ENCODE measurements around the gene SH3TC1. TPM values are rescaled to one million over a fixed set of nuclear protein-coding genes. Genes with fewer than 3 reads are reported as not detected.
A peak's percentile ranks its signal among the peaks of the same experiment; 100 is the strongest.

Gene SH3TC1
- total and polyA plus RNA-seq, 10 donors, result 23.3 to 157 (median 62.0) TPM

DNA sequence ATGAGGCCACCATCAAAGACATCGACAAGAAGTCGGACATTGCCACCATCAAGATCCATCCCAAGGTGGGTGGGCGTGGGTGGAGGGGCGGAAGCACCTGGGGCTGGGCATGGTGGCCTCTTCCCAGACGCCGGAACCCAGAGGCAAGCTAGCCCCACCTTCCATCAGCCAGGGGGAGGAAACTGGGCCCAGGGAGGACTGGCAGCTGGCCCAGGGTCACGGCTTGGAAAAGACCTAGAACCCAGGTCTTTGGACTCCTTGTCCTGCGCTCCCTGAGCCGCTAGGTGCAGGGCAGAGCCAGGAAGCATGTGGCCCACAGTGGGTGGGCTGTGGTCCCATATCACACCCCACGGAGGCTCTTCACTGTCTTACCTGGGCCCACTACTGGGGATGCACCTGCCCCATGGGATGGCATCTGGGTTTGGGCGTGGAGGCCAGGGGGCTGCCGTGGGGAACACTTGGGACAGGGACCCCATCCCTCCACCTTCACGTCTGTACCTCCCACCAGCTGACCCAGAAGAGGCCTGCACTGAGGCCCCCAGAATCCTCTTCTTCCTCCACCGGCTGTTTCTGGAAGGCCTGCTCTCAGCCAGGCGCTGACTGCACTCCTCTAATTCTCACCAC lies 87.7 kb downstream of the SH3TC1 start:
- Histone ChIP-seq H3K4me3 (no peak overlapping the region), H3K36me3 (peaks cover 0 to 7% (median 0%) of the 10 kb centered on the region in 6 donors), H3K27ac (peak overlapping the region in 1 of 8 donors; percentile 59), H3K27me3 (replicated peaks in 1 of 7) (peaks cover 0 to 11% (median 0%) of the 10 kb centered on the region in 7 donors), H3K4me1 (peaks cover 0 to 12% (median 0%) of the 10 kb centered on the region in 6 donors), H3K9me3 (no peaks in the 10 kb centered on the region)
- intact Hi-C loops (cut with DNase I; ENCODE audit: low total_unique reads), result no loop called here
- 78 to 95% (median 86%) methylated on average over 13 to 15 of the region's 15 CpGs for WGBS, 5 donors
- no peak for TF ChIP-seq POLR2AphosphoS5 (IDR thresholded peaks at IDR 0.05)
- TF ChIP-seq POLR2A (IDR thresholded peaks at IDR 0.05), result no peak
- TF ChIP-seq CTCF (IDR thresholded peaks at IDR 0.05 in 8 of 11, conservative IDR thresholded peaks at IDR 0.05 in 3 of 11), result no peak
- DNase-seq, result peak; percentile 65

DNA sequence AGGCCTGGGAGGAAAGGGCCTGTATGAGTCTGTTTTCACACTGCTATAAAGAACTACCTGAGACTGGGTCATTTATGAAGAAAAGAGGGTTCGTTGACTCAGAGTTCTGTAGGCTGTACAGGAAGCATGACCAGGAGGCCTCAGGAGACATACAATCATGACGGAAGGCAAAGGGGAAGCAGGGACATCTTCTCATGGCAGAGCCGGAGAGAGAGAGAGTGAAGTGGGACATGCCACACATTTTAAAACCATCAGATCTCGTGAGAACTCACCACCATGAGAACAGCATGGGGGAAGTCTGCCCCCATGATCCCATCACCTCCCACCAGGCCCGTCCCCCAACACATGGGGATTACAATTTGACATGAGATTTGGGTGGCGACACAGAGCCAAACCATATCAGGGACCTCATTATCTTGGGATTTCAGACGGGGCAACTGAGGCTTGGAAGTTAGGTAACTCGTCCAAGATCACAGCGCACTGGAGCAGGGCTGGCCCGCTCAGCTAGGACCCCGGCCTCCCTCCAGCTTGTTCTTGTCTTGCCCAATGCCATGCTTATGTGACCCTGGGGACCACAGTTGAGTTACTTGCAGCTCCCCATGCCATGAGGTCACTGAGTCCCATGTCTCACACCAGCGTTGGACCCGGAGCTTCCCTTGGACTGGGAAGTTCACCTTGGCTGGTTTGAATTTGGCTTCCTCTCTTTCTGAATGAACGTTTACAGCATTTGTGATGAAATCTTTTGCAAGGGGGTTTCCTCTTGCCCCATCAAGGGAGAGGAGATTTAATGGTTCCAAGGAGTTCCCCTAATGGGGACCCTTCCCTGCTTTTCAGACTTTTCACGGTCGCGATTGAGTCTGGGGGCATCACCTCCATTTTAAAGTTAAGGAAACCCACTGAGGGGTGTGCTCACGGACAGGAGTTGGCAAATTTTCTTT lies 88.5 kb downstream of the SH3TC1 start:
- peak; percentile 44 for DNase-seq
- no peaks in the 10 kb centered on the region for H3K9me3 ChIP-seq
- H3K27me3 ChIP-seq (replicated peaks in 1 of 7), result peaks cover 0 to 11% (median 0%) of the 10 kb centered on the region in 7 donors
- WGBS, 5 donors, result 59 to 86% (median 79%) methylated on average over 18 of the region's 18 CpGs
- no peak overlapping the region for H3K4me3 ChIP-seq
- TF ChIP-seq CTCF (IDR thresholded peaks at IDR 0.05 in 8 of 11, conservative IDR thresholded peaks at IDR 0.05 in 3 of 11) (no peak), POLR2AphosphoS5 (IDR thresholded peaks at IDR 0.05) (no peak), POLR2A (IDR thresholded peaks at IDR 0.05) (no peak)
- intact Hi-C loops (cut with DNase I; ENCODE audit: low total_unique reads), result no loop called here
- peaks cover 0 to 14% (median 0%) of the 10 kb centered on the region in 6 donors for H3K36me3 ChIP-seq
- peak overlapping the region in 1 of 8 donors; percentile 59 for H3K27ac ChIP-seq
- peaks cover 0 to 12% (median 0%) of the 10 kb centered on the region in 6 donors for H3K4me1 ChIP-seq

DNA sequence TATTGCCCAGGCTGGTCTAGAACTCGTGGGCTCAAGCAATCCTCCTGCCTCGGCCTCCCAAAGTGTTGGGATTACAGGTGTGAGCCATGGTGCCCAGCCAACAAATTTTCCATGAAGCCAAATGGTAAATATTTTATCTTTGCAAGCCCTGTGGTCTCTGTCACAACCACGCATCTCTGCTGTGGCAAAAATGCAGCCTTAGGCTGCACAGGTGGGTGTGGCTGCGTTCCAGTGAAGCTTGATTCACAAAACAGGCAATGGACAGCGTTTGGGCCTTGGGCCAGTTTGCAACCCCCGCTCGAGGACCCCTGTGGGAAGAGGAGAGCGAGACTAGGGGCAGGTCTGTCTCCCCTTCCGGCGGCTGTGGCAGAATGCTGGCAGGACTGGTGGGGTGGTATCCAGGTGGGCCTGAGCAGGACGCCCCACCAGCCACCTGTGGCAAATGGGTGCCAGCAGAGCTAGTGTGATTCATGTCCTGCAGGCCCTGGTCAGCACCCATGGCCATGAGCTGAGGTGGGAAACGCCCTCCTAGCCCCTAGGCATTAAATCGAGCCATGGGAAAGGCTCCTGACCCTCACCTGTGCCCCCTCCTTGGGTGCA lies 90.2 kb downstream of the SH3TC1 start:
- intact Hi-C loops (cut with DNase I; ENCODE audit: low total_unique reads), result no loop called here

More for the DNA sequence above, 90.2 kb downstream of the SH3TC1 start:
- no peak for TF ChIP-seq CTCF (IDR thresholded peaks at IDR 0.05 in 8 of 11, conservative IDR thresholded peaks at IDR 0.05 in 3 of 11)
- no peak for TF ChIP-seq POLR2AphosphoS5 (IDR thresholded peaks at IDR 0.05)
- TF ChIP-seq POLR2A (IDR thresholded peaks at IDR 0.05), result no peak
- H3K36me3 ChIP-seq, result peaks cover 0 to 28% (median 0%) of the 10 kb centered on the region in 6 donors
- no peaks in the 10 kb centered on the region for H3K9me3 ChIP-seq
- WGBS, 5 donors, result 63 to 86% (median 70%) methylated on average over 7 to 13 of the region's 13 CpGs
- no peak overlapping the region for H3K27ac ChIP-seq
- peak; percentile 56 for DNase-seq
- peaks cover 0 to 11% (median 0%) of the 10 kb centered on the region in 7 donors for H3K27me3 ChIP-seq (replicated peaks in 1 of 7)
- H3K4me3 ChIP-seq, result no peak overlapping the region
- peaks cover 0 to 12% (median 0%) of the 10 kb centered on the region in 6 donors for H3K4me1 ChIP-seq
